ENCODE data around the gene ACVR2A.

Gene ACVR2A

DNA sequence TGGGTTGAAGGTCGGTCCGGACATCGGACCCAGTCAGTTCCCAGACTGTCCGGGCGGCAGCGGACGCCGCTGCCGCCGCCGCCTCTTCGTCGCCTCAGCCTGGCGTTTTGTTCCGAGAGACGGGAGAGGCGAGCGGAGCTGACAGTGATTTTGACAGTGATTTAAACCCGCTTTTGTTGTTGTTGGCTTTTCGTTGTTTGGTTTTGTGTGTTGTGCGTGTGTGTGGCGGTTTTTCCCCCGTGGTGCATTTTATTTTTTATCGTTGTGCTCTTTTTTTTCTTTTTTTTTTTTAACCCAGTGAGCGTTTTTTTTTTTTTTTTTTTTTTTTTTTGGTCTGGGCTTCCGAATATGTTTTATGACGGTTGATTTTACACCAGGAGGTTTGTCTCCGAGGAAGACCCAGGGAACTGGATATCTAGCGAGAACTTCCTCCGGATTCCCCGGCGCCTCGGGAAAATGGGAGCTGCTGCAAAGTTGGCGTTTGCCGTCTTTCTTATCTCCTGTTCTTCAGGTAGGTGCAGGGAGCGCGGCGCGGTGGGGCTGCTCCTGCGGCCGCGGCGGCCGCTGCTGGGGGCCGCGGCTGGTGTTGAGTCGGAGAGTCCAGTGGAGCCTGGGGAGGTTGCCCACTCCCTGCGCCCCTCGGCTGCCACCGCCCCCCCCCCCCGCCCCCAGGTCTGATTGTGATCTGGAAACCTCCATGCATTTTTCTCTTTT, at the start of gene ACVR2A:
Gene ACVR2A, plus strand, starts transcription at position 333 of the 714 bp plus-strand sequence. Its CDS starts 124 bp downstream, at position 457.
- DNase-seq = no peak

- no peak for DNase-seq
Measured at GRCh38 chr2:147800316-147800715, 44.5 kb upstream of the ACVR2A start.

GRCh38 chr2:147806846-147807245, 38.0 kb upstream of the ACVR2A start:
- DNase-seq = no peak

DNA sequence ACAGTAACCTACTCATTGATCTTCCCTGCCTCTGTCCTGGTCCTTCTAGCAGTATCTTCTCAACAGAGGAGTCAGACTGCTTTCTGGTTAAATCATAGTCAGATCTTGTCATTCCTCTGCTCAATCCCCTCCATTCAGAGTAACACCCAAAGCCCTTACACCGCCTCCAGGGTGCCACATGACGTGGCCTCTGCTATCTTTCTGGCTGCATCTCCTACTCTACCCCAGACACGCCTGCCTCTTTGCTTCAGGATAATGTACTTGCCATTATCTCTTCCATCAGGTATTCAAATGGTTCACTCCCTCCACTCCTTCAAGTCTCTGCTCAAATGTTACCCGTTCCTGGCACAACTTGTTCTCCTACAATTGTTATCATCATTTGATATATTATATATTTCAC, 36.3 kb upstream of the ACVR2A start:
- no peak for DNase-seq

DNA sequence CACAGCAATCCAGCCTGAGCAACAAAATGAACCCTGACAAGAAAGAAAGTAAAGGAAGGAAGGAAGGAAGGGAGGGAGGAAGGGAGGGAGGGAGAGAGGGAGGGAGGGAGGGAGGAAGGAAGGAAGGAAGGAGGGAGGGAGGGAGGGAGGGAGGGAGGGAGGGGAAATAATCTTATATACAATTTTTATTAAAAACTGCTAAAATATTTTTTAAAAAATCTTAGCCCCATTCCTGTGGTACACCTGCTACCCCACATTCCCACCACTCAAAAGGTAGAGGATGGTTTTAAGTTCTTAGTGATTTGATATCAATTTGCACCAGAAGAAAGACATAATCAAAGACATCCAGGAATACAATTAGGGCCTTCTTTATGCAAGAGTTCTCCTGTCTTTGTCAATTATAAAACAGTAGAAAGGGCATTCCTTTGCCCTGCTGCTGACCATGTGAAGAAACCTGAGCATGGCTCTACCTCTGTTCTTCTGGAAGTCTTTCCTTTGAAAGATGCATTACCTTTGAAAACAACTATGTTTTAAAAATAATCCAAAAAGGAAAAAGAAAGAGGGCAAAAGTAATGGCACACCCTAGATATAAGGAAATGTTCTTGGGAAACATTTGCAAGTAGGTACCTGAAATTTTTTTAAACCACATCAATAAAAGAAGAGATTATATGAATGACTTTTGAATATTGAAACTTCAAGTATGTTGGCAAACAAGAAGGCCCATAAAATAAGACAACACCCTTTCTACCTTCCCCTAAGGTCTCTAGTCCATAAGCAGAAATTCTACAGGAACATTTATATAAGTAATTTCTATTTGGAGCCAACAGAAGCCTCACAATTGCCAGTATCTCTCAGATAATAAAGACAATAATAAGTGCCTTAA, 33.7 kb upstream of the ACVR2A start:
- DNase-seq = no peak

DNA sequence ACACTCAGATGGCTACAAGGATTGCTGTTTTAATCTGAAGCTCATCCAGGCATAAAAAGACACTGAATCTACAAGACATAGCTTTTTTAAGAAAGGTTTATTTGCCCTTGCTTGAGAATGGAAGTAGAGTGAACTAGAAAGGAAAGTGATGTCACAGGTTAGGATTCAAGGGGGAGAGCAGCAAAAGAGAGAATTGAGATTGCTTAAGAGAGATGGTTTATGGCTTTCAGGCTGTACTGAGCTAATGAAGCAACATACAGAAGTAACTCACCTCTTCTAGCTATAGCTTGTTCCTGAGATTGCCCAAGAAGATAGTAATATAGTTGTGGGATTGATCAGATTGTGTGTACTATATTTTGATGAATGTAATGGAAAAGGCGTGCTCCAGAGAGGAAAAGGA, 26.1 kb upstream of the ACVR2A start:
- DNase-seq = no peak

DNA sequence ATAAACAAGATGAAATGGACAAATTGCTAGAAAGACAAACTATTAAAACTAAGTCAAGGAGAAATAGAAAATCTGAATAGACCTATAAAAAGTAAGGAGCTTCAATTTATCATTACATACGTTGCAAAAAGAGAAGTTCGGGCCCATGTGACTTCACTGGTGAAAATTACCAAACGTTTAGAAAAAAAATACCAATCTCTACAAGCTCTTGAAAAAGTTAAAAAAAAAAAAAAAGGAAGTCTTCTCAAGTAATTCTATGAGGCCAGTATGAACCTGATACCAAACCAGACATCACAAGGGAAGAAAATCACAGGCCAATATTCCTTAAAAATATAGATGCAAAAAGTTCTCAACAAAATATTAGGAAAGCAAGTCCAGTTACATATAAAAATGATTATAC, 20.2 kb upstream of the ACVR2A start:
- DNase-seq = no peak

DNA sequence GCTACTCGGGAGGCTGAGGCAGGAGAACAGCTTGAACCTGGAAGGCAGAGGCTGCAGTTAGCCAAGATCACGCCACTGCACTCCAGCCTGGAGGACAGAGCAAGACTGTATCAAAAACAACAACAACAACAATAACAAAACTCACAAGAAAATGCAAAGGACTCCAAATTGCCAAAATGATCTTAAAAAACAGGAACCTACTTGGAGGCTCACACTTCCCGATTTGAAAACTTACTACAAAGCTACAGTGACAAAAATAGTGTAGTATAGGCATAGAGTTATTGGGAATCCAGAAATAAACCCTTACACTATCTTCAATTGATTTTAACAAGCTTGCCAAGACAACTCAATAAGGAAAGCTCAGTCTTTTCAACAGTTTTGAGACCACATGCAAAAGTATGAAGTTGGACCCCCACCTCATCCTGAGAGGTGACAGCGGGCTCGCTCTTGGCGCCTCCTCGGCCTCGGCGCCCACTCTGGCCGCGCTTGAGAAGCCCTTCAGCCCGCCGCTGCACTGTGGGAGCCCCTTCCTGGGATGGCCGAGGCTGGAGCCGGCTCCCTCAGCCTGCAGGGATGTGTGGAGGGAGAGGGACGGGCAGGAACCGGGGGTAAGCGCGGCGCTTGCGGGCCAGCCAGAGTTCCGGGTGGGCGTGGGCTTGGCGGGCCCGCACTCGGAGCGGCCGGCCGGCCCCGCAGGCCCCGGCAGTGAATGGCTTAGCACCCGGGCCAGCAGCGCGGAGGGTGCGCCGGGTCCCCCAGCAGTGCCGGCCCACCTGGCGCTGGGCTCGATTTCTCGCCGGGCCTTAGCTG, 18.3 kb upstream of the ACVR2A start:
- DNase-seq = no peak

DNA sequence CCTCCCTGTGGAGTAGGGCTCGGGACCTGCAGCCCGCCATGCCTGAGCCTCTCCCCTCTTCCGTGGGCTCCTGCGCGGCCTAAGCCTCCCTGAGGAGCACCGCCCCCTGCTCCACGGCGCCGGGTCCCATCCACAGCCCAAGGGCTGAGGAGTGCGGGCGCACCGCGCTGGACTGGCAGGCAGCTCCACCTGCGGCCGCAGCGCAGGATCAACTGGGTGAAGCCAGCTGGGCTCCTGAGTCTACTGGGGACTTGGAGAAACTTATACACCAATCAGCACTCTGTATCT, 17.8 kb upstream of the ACVR2A start:
- no peak for DNase-seq

DNA sequence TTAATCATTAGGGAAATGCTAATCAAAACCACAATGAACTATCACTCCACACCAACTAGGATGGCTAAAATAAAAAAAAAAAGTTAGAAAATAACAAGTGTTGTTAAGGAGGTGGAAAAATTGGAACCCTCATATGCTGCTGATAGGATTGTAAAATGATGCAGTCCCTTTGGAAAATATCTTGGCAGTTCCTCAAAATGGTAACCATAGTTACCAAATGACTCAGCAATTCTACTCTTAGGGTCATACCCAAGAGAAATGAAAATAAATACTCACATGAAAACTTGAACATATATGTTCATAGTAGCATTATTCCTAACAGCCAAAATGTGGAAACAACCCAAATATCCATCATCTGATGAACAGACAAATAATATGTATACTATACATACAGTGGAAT, 15.7 kb upstream of the ACVR2A start:
- DNase-seq = no peak

GRCh38 chr2:147836099-147836498, 8.7 kb upstream of the ACVR2A start:
- no peak for DNase-seq

DNA sequence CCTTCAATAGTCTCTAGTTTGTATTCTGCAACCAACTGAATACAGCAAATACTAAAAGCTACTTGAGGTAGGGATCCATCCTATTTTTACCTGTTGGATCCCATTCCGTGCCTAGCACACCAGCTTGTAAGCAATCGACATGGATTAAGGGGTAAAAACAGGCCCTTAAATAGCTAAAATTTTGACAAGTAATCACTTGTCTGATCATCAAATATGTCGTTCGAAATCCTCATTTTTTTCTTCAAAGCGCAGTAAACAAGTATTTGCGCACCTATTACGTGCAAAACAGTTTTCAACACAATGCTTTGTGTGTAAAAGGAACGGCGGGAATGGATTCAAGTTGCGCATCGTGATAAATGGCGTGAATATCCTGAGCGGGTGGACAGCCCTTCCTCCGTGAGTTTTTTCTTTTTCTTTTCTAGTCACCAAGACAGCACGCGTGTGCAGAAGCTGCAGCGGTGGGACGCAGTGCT, 1.4 kb upstream of the ACVR2A start:
- DNase-seq = no peak

DNA sequence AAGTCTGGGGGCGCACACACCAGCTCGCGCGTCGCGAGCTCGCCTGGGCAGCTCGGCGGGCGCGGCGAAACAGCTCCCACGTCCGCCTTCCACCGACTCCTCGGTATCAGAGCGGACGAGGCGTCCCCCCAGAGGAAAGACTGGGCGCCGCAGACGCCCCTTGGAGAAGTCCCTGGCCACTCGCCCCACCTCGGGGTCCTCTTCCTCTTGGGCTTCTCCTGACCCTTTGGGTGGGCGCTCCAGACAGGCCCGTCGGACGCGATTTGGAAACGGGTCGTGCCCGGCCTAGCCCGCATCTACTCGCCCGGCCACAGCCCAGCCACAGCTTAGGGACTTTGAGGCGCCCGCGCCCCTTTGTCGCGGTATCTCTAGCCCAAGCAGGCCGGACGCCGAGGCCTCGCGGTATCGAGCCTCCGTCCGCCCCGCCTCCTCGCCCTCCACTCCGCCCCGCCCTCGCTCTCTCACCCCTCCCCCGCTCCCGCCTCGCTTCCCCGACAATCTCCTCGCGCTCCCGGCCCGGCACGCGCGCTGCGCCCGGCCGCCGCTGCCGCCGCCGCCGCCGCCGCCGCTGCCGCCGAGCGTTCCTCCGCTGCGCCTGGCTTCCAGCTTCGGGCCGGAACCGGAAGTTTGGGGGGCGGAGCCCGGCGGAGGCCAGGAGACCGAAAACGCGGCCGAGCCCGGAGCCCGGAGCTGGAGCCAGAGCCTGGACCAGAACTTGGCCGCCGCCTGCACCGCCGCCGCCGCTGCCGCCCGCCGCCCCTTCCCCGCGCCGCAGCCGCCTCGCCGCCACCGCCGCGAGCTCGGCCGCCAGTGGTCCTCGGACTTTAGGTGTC, 749 bp upstream of the ACVR2A start:
- peak; percentile 61 to 75 (median 69) for DNase-seq

- DNase-seq = no peak
Measured at GRCh38 chr2:147845411-147845971, 662 bp downstream of the ACVR2A start.

DNA sequence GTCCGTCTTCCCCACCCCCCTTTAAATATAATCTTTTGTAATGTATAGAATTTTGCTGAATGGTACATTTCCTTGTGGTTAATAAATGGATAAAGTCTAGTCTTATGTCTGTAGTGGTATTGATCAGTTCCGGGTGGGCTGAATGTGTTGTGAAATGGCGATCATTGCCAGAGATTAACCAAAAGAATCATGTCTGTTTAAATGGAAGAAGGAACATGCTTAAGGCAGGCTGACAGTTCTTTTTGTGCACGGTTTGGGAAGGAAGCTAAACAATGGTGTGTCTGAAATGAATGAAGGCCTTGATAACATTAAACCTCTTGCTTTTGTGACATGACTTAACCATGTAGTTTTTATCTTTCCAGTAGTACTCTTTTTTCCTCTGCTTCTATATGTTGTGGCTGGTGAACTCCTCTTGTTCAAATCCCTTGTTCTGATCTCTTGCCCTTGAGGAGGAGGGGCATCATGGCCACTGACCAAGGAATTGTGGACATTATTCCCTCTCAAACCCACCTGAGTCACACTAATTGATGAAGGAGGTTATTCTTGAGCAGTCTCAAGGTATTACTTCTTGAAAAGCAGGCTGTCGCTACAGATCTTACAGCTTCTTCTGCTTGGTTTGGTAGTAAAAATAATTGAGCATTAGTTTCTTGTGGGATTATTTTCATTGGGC, 1.7 kb downstream of the ACVR2A start:
- no peak for DNase-seq

- DNase-seq = no peak
Measured at GRCh38 chr2:147847746-147848391, 3.0 kb downstream of the ACVR2A start.

- no peak for DNase-seq
Measured at GRCh38 chr2:147850838-147851237, 6.0 kb downstream of the ACVR2A start.

- DNase-seq = no peak
Measured at GRCh38 chr2:147851244-147851930, 6.6 kb downstream of the ACVR2A start.

- DNase-seq = no peak
Measured at GRCh38 chr2:147854557-147855134, 9.8 kb downstream of the ACVR2A start.

DNA sequence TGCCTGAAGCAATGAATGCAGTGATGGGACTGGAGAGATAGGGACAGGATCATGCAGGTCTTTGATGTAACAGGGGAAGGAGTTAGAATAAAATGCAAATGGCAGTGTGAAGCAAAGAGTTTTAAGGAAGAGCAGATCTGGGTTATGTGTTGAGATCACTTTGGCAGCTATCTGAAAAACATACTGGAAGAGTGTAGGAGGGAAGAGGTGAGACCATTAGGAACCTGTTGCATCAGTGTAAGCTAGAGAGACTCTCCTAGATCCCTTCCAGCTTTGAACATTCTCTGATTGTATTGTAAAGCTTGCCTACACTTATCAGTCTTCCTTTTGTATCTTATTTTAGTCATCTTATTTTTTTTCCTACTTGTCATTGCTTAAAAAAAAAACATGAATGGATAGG, 10.5 kb downstream of the ACVR2A start:
- no peak for DNase-seq

Measured in activated CD4-positive, CD25-positive, alpha-beta regulatory T cell (primary cell).